Neural cell (in vitro differentiated cells): ENCODE measurements around the gene MEF2A. TPM values are rescaled to one million over a fixed set of nuclear protein-coding genes. Genes with fewer than 3 reads are reported as not detected.

Experiments
- H2AFZ ChIP-seq: fragments of 200-600, 300-800 bp; sonication (generic), shearing (Covaris generic); 2 replicates; pipeline ENCODE4 v1.6.0; 2014; ENCODE audit warnings: low read depth, mild to moderate bottlenecking, antibody characterized with exemption, low read length, moderate library complexity
- H3F3A ChIP-seq: fragments of 200-600 bp; shearing (Covaris generic); 2 replicates; pipeline ENCODE4 v1.6.1; 2016; ENCODE audit warnings: mild to moderate bottlenecking, moderate library complexity, mixed read lengths, antibody characterized with exemption, low read length; ENCODE audit not compliant: insufficient read depth, poor library complexity, severe bottlenecking
- H3K27ac ChIP-seq: fragments of 200-600, 300-800 bp; sonication (generic), shearing (Covaris generic); 2 replicates; pipeline ENCODE4 v1.5.1; 2014; ENCODE audit warnings: mild to moderate bottlenecking, low read length, moderate library complexity
- H3K27me3 ChIP-seq: fragments of 300-800, 200-600 bp; sonication (generic), shearing (Covaris generic); 2 replicates; pipeline ENCODE4 v1.6.0; 2014; ENCODE audit warnings: mild to moderate bottlenecking, low read depth, low read length, moderate library complexity; ENCODE audit not compliant: insufficient read depth
- H3K36me3 ChIP-seq: fragments of 300-800, 200-600 bp; sonication (generic), shearing (Covaris generic); 2 replicates; pipeline ENCODE4 v1.5.1; 2014; ENCODE audit warnings: mild to moderate bottlenecking, antibody characterized with exemption, low read length, moderate library complexity; ENCODE audit not compliant: insufficient read depth
- H3K4me2 ChIP-seq: fragments of 300-800, 200-600 bp; sonication (generic), shearing (Covaris generic); 2 replicates; pipeline ENCODE4 v1.6.0; 2014; ENCODE audit warnings: mild to moderate bottlenecking, low read length
- H3K4me3 ChIP-seq: fragments of 300-800, 200-600 bp; sonication (generic), shearing (Covaris generic); 2 replicates; pipeline ENCODE4 v1.5.1; 2014; ENCODE audit warnings: mild to moderate bottlenecking, low read length, moderate library complexity
- H3K79me2 ChIP-seq: fragments of 200-600 bp; shearing (Covaris generic); replicated peaks from 2 replicates; pipeline ENCODE4 v1.6.0; 2014; ENCODE audit warnings: mild to moderate bottlenecking, low read length, moderate library complexity; ENCODE audit not compliant: insufficient read depth
- H3K9ac ChIP-seq: fragments of 300-800, 200-600 bp; sonication (generic), shearing (Covaris generic); 2 replicates; pipeline ENCODE4 v1.6.1; 2016; ENCODE audit warnings: mild to moderate bottlenecking, low read length, mixed read lengths
- H3K9me2 ChIP-seq: fragments of 200-600 bp; shearing (Covaris generic); 2 replicates; pipeline ENCODE4 v1.6.1; 2016; ENCODE audit warnings: mild to moderate bottlenecking, low read length, mixed read lengths; ENCODE audit not compliant: insufficient read depth
- H3K9me3 ChIP-seq: fragments of 200-600, 300-800 bp; sonication (generic), shearing (Covaris generic); 2 replicates; pipeline ENCODE4 v1.6.1; 2016; ENCODE audit warnings: mild to moderate bottlenecking, mixed run types, low read length, moderate library complexity, mixed read lengths
- H4K20me1 ChIP-seq: fragments of 200-600 bp; shearing (Covaris generic); 2 replicates; pipeline ENCODE4 v1.6.1; 2016; ENCODE audit warnings: mild to moderate bottlenecking, mixed run types; ENCODE audit not compliant: insufficient read depth
- CTCF ChIP-seq: fragments of 450-650 bp; IDR thresholded peaks from 2 replicates; pipeline ENCODE4 v1.5.1; 2014; ENCODE audit warnings: antibody characterized with exemption, mild to moderate bottlenecking, moderate library complexity; ENCODE audit not compliant: poor library complexity, severe bottlenecking
- EP300 ChIP-seq: fragments of 450-650 bp; conservative IDR thresholded peaks from 2 replicates; pipeline ENCODE4 v1.6.1; 2014; ENCODE audit warnings: antibody characterized with exemption, mild to moderate bottlenecking, moderate library complexity; ENCODE audit not compliant: poor library complexity, severe bottlenecking
- EZH2 ChIP-seq: fragments of 200-600, 300-800 bp; shearing (Covaris generic), sonication (generic); IDR thresholded peaks from 2 replicates; pipeline ENCODE4 v1.6.1; 2014; ENCODE audit warnings: antibody characterized with exemption, low read length, borderline replicate concordance, mild to moderate bottlenecking; ENCODE audit not compliant: insufficient read depth, poor library complexity, severe bottlenecking
- MXI1 ChIP-seq: fragments of 450-650 bp; conservative IDR thresholded peaks from 2 replicates; pipeline ENCODE4 v1.6.1; 2014; ENCODE audit warnings: antibody characterized with exemption, mild to moderate bottlenecking; ENCODE audit not compliant: poor library complexity, severe bottlenecking
- POLR2AphosphoS5 ChIP-seq: IDR thresholded peaks from 2 replicates; pipeline ENCODE4 v1.6.1; 2012
- RAD21 ChIP-seq: fragments of 450-650 bp; conservative IDR thresholded peaks from 2 replicates; pipeline ENCODE4 v1.6.1; 2014; ENCODE audit warnings: antibody characterized with exemption, mild to moderate bottlenecking, moderate library complexity
- REST ChIP-seq: IDR thresholded peaks from 2 replicates; pipeline ENCODE4 v1.6.1; 2012; ENCODE audit warnings: borderline replicate concordance
- SMC3 ChIP-seq: fragments of 450-650 bp; conservative IDR thresholded peaks from 2 replicates; pipeline ENCODE4 v1.6.1; 2014; ENCODE audit warnings: antibody characterized with exemption, mild to moderate bottlenecking, moderate library complexity; ENCODE audit not compliant: poor library complexity
- TAF1 ChIP-seq: IDR thresholded peaks from 2 replicates; pipeline ENCODE4 v1.6.1; 2012; ENCODE audit warnings: low read depth
- polyA plus RNA-seq: library from polyadenylated mRNA; depleted of rRNA; stranded (reverse); fragments of >200 nt; gene quantifications from 2 replicates; pipeline ENCODE4 v1.2.3, GENCODE V29; 2014

The MEF2A gene
- polyA plus RNA-seq, 1 donor from 2014 or later: 32.2 TPM

GRCh38 chr15:99594916-99595315 is 29.1 kb downstream of the MEF2A start:
- peaks cover 39% of the 10 kb centered on the region for H3K79me2 ChIP-seq
- H3K27ac ChIP-seq: no peak overlapping the region
- H3K9me2 ChIP-seq: no peaks in the 10 kb centered on the region
- H3K36me3 ChIP-seq: peaks cover 1% of the 10 kb centered on the region
- H3K4me3 ChIP-seq: no peak overlapping the region
- H3K4me2 ChIP-seq: no peak overlapping the region
- TF ChIP-seq EZH2: no peak
- no peak for TF ChIP-seq CTCF
- no peak for TF ChIP-seq SMC3
- no peak for TF ChIP-seq REST
- no peak for TF ChIP-seq EP300
- no peak for TF ChIP-seq MXI1
- TF ChIP-seq POLR2AphosphoS5: no peak
- no peak for TF ChIP-seq TAF1
- no peak for TF ChIP-seq RAD21
- peaks cover 5% of the 10 kb centered on the region for H3K9me3 ChIP-seq
- no peaks in the 10 kb centered on the region for H3K27me3 ChIP-seq
- no peak overlapping the region for H2AFZ ChIP-seq
- no peak overlapping the region for H3K9ac ChIP-seq
- no peaks in the 10 kb centered on the region for H4K20me1 ChIP-seq
- no peaks in the 10 kb centered on the region for H3F3A ChIP-seq

- Histone ChIP-seq H3K36me3 (peaks cover 9% of the 10 kb centered on the region), H3K9me3 (peaks cover 5% of the 10 kb centered on the region), H3K9me2 (no peaks in the 10 kb centered on the region), H3F3A (no peaks in the 10 kb centered on the region), H3K9ac (no peak overlapping the region), H4K20me1 (no peaks in the 10 kb centered on the region), H3K4me3 (no peak overlapping the region), H3K79me2 (peaks cover 31% of the 10 kb centered on the region), H3K27ac (no peak overlapping the region), H2AFZ (no peak overlapping the region), H3K4me2 (no peak overlapping the region), H3K27me3 (no peaks in the 10 kb centered on the region)
- TF ChIP-seq REST (no peak), SMC3 (no peak), MXI1 (no peak), RAD21 (no peak), TAF1 (no peak), EZH2 (no peak), EP300 (no peak), POLR2AphosphoS5 (no peak), CTCF (no peak)
These were observed 32.5 kb downstream of the MEF2A start for GRCh38 chr15:99598296-99598695.
